Vagina (tissue), 2 donors: Measurements from ENCODE around the gene NUB1.

Experiments
- POLR2AphosphoS5 ChIP-seq, 2 donors: sonication (generic); formaldehyde crosslinking; IDR thresholded peaks; one replicate each; pipeline ENCODE4 v1.9.0; 2017; ENCODE audit warnings: antibody characterized with exemption in 2 of 2, mild to moderate bottlenecking in 2 of 2, low read depth in 1 of 2; ENCODE audit not compliant: insufficient read depth in 1 of 2
- TF ChIP-seq, protein P1 (sequence below), 3 experiments: fragments of 450-650 bp in 2 of 3; fragments of 200-600 bp in 1 of 3; sonication (generic) in 1 of 3; IDR thresholded peaks; one replicate each; pipeline ENCODE4 v1.5.1; 2017 to 2019; ENCODE audit warnings: antibody characterized with exemption in 3 of 3, mild to moderate bottlenecking in 2 of 3, moderate library complexity in 2 of 3

- TF ChIP-seq, protein P1, sequence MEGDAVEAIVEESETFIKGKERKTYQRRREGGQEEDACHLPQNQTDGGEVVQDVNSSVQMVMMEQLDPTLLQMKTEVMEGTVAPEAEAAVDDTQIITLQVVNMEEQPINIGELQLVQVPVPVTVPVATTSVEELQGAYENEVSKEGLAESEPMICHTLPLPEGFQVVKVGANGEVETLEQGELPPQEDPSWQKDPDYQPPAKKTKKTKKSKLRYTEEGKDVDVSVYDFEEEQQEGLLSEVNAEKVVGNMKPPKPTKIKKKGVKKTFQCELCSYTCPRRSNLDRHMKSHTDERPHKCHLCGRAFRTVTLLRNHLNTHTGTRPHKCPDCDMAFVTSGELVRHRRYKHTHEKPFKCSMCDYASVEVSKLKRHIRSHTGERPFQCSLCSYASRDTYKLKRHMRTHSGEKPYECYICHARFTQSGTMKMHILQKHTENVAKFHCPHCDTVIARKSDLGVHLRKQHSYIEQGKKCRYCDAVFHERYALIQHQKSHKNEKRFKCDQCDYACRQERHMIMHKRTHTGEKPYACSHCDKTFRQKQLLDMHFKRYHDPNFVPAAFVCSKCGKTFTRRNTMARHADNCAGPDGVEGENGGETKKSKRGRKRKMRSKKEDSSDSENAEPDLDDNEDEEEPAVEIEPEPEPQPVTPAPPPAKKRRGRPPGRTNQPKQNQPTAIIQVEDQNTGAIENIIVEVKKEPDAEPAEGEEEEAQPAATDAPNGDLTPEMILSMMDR (IDR thresholded peaks at IDR 0.05), result no peak
- TF ChIP-seq POLR2AphosphoS5 (IDR thresholded peaks at IDR 0.05; ENCODE audit: insufficient read depth in 1 of 2, low read depth in 1 of 2), result no peak
Measured at GRCh38 chr7:151340794-151341356, 737 bp upstream of the NUB1 start.
